ENCODE measurements around the gene VASH2.

VASH2 gene

DNA sequence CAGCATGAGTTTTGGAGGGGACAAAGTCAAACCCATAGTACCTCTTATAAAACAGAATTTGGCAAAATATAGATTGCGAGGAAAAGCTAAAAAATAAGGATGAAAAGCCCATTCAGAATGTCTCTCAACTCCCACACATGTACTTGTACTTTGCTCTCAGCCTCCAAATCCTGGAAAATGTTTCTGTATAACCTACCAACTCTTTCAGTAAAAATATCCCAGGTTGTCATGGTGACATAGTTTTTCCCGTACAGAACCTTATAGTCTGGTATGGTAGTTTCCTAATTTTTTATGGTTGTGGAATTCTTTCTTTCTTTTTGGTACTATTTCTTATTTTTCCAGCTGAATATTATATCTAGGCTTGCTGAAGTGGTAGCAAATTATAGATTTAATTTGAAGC is 85.2 kb downstream of the VASH2 start:
- no peak for DNase-seq (ENCODE audit: low spot score)
